ENCODE results near the gene SMIM30. TPM values are rescaled to one million over a fixed set of nuclear protein-coding genes. Genes with fewer than 3 reads are reported as not detected.

SMIM30 gene
- total RNA-seq, 2 donors from 2014 or later = 30.0 to 30.7 TPM

Other genes starting within 250 kb of the SMIM30 start
- gene GPR85, start 31.7 kb downstream of the SMIM30 start, total RNA-seq = not detected